Tibial nerve (tissue), 4 donors: ENCODE data around the gene SPIC. TPM values are rescaled to one million over a fixed set of nuclear protein-coding genes. Genes with fewer than 3 reads are reported as not detected.

Experiments
- DNase-seq, 2 donors: peaks; one replicate each; pipeline ENCODE4 v3.0.0-alpha.2; 2019; ENCODE audit warnings: low spot score in 2 of 2
- H3K27ac ChIP-seq, 4 donors: fragments of 200-600 bp; sonication (generic) in 3 of 4; one replicate each; pipeline ENCODE4 v1.5.1; 2017 to 2019; ENCODE audit warnings: mild to moderate bottlenecking in 1 of 4
- H3K27me3 ChIP-seq, 2 donors: fragments of 200-600 bp; sonication (generic) in 1 of 2; one replicate each; pipeline versions ENCODE4 v1.5.1 to v1.6.0; 2017 to 2019
- H3K36me3 ChIP-seq, 3 donors: fragments of 200-600 bp; sonication (generic); one replicate each; pipeline ENCODE4 v1.5.1; 2018 to 2019
- H3K4me1 ChIP-seq, 4 donors: fragments of 200-600 bp; sonication (generic) in 3 of 4; one replicate each; pipeline ENCODE4 v1.5.1; 2017 to 2019
- H3K4me3 ChIP-seq, 4 donors: fragments of 200-600 bp; sonication (generic) in 3 of 4; one replicate each; pipeline ENCODE4 v1.5.1; 2017 to 2019; ENCODE audit warnings: mild to moderate bottlenecking in 1 of 4, moderate library complexity in 1 of 4
- H3K9me3 ChIP-seq, 4 donors: fragments of 200-600 bp; sonication (generic) in 3 of 4; one replicate each; pipeline ENCODE4 v1.5.1; 2017 to 2019
- CTCF ChIP-seq, 5 experiments: fragments of 200-600 bp in 3 of 5; fragments of 450-650 bp in 2 of 5; sonication (generic) in 3 of 5; IDR thresholded peaks; one replicate each; pipeline ENCODE4 v1.5.1; 2016 to 2019; ENCODE audit warnings: antibody characterized with exemption in 5 of 5, mild to moderate bottlenecking in 3 of 5, moderate library complexity in 2 of 5
- EP300 ChIP-seq, 2 donors: sonication (generic); formaldehyde crosslinking; IDR thresholded peaks; one replicate each; pipeline ENCODE4 v1.6.1; 2017; ENCODE audit warnings: antibody characterized with exemption in 2 of 2, mild to moderate bottlenecking in 1 of 2
- POLR2A ChIP-seq, 2 donors: fragments of 450-650 bp; IDR thresholded peaks; one replicate each; pipeline ENCODE4 v1.6.1; 2017; ENCODE audit warnings: antibody characterized with exemption in 2 of 2, mild to moderate bottlenecking in 2 of 2, moderate library complexity in 2 of 2
- WGBS, 2 donors: methylation state at CpG; one replicate each; pipeline ENCODE4 v1.1.5; 2018; 5-methylcytosine and 5-hydroxymethylcytosine counted together
- total RNA-seq, 4 donors: library from RNA; depleted of rRNA; stranded (reverse); fragments of >200 nt; gene quantifications; one replicate each; pipeline ENCODE4 v1.1.0, GENCODE V29; 2016

The SPIC gene
- total RNA-seq, 4 donors from 2014 or later = not detected

GRCh38 chr12:101474248-101474647 lies 888 bp upstream of the SPIC start:
- no peaks in the 10 kb centered on the region for H3K36me3 ChIP-seq
- H3K27me3 ChIP-seq = no peaks in the 10 kb centered on the region
- no peak overlapping the region for H3K4me3 ChIP-seq
- no peak overlapping the region for H3K27ac ChIP-seq
- no peaks in the 10 kb centered on the region for H3K9me3 ChIP-seq
- no peak for DNase-seq
- H3K4me1 ChIP-seq = no peaks in the 10 kb centered on the region
- TF ChIP-seq POLR2A (IDR thresholded peaks at IDR 0.05) (no peak), CTCF (IDR thresholded peaks at IDR 0.05) (no peak), EP300 (IDR thresholded peaks at IDR 0.05) (no peak)
- WGBS, 2 donors = 64 to 67% methylated on average over 4 of the region's 4 CpGs

- Histone ChIP-seq H3K36me3 (no peaks in the 10 kb centered on the region), H3K27ac (no peak overlapping the region), H3K27me3 (no peaks in the 10 kb centered on the region), H3K4me1 (no peaks in the 10 kb centered on the region), H3K9me3 (no peaks in the 10 kb centered on the region), H3K4me3 (no peak overlapping the region)
- 75 to 80% methylated on average over 5 of the region's 5 CpGs for WGBS, 2 donors
- TF ChIP-seq POLR2A (IDR thresholded peaks at IDR 0.05) (no peak), EP300 (IDR thresholded peaks at IDR 0.05) (no peak)
- DNase-seq = no peak
Measured at GRCh38 chr12:101475751-101476305, 692 bp downstream of the SPIC start.

- TF ChIP-seq EP300 (IDR thresholded peaks at IDR 0.05) (no peak), CTCF (IDR thresholded peaks at IDR 0.05) (no peak), POLR2A (IDR thresholded peaks at IDR 0.05) (no peak)
- 63 to 74% methylated on average over 1 of the region's 1 CpG for WGBS, 2 donors
Measured at GRCh38 chr12:101480849-101481248, 5.7 kb downstream of the SPIC start.

GRCh38 chr12:101485021-101485420 lies 9.9 kb downstream of the SPIC start:
- Histone ChIP-seq H3K27me3 (no peaks in the 10 kb centered on the region), H3K4me3 (no peak overlapping the region), H3K27ac (no peak overlapping the region), H3K4me1 (peaks cover 0 to 10% (median 2%) of the 10 kb centered on the region in 4 donors), H3K9me3 (no peaks in the 10 kb centered on the region), H3K36me3 (no peaks in the 10 kb centered on the region)
- no peak for DNase-seq
- TF ChIP-seq POLR2A (IDR thresholded peaks at IDR 0.05) (no peak), CTCF (IDR thresholded peaks at IDR 0.05) (no peak), EP300 (IDR thresholded peaks at IDR 0.05) (no peak)

More at GRCh38 chr12:101480849-101481248, 5.7 kb downstream of the SPIC start:
- Histone ChIP-seq H3K4me1 (peaks cover 0 to 10% (median 2%) of the 10 kb centered on the region in 4 donors), H3K27ac (no peak overlapping the region), H3K36me3 (no peaks in the 10 kb centered on the region), H3K27me3 (no peaks in the 10 kb centered on the region), H3K9me3 (no peaks in the 10 kb centered on the region), H3K4me3 (no peak overlapping the region)
- DNase-seq = no peak

GRCh38 chr12:101488469-101488868 lies 13.3 kb downstream of the SPIC start:
- DNase-seq = no peak
- Histone ChIP-seq H3K9me3 (no peaks in the 10 kb centered on the region), H3K36me3 (no peaks in the 10 kb centered on the region), H3K27me3 (no peaks in the 10 kb centered on the region), H3K4me1 (peaks cover 0 to 10% (median 2%) of the 10 kb centered on the region in 4 donors), H3K27ac (no peak overlapping the region), H3K4me3 (no peak overlapping the region)
- no peak for TF ChIP-seq POLR2A (IDR thresholded peaks at IDR 0.05)
- no peak for TF ChIP-seq CTCF (IDR thresholded peaks at IDR 0.05)
- TF ChIP-seq EP300 (IDR thresholded peaks at IDR 0.05) = no peak
- WGBS, 2 donors = 63 to 67% methylated on average over 2 of the region's 2 CpGs
